GM18873 (cell line): ENCODE results near the gene GJD4.

Experiments
- ATAC-seq: cut with Tn5 transposase; IDR thresholded peaks from one replicate; pipeline ENCODE4 v1.9.1; 2021; ENCODE audit warnings: mild to moderate bottlenecking, moderate library complexity, moderate number of reproducible peaks; ENCODE audit not compliant: unreplicated experiment, low FRiP score

GJD4 gene

GRCh38 chr10:35578618-35578956, 26.6 kb upstream of the GJD4 start:
- no peak for ATAC-seq

GRCh38 chr10:35579116-35579515, 26.0 kb upstream of the GJD4 start:
- no peak for ATAC-seq

- no peak for ATAC-seq
Observed at GRCh38 chr10:35579726-35580422, 25.3 kb upstream of the GJD4 start.

GRCh38 chr10:35580423-35580770, 24.7 kb upstream of the GJD4 start:
- no peak for ATAC-seq

- no peak for ATAC-seq
Observed at GRCh38 chr10:35581655-35582054, 23.5 kb upstream of the GJD4 start.

- ATAC-seq, result no peak
Observed at GRCh38 chr10:35584946-35585345, 20.2 kb upstream of the GJD4 start.

GRCh38 chr10:35585356-35585755, 19.8 kb upstream of the GJD4 start:
- ATAC-seq, result no peak

GRCh38 chr10:35585903-35586535, 19.1 kb upstream of the GJD4 start:
- no peak for ATAC-seq

GRCh38 chr10:35588836-35589235, 16.3 kb upstream of the GJD4 start:
- ATAC-seq, result no peak

- no peak for ATAC-seq
Observed at GRCh38 chr10:35592441-35592840, 12.7 kb upstream of the GJD4 start.

GRCh38 chr10:35594115-35595079, 10.7 kb upstream of the GJD4 start:
- ATAC-seq, result no peak

GRCh38 chr10:35595106-35595505, 10.0 kb upstream of the GJD4 start:
- no peak for ATAC-seq

GRCh38 chr10:35598379-35598778, 6.8 kb upstream of the GJD4 start:
- no peak for ATAC-seq

- no peak for ATAC-seq
Observed at GRCh38 chr10:35600193-35600592, 4.9 kb upstream of the GJD4 start.

GRCh38 chr10:35606430-35606829, 1.3 kb downstream of the GJD4 start:
- ATAC-seq, result no peak

- ATAC-seq, result no peak
Observed at GRCh38 chr10:35607475-35608327, 2.6 kb downstream of the GJD4 start.

GRCh38 chr10:35608328-35608672, 3.2 kb downstream of the GJD4 start:
- ATAC-seq, result no peak

GRCh38 chr10:35611750-35612149, 6.6 kb downstream of the GJD4 start:
- ATAC-seq, result no peak

- no peak for ATAC-seq
Observed at GRCh38 chr10:35612385-35613106, 7.4 kb downstream of the GJD4 start.

GRCh38 chr10:35613107-35613440, 7.9 kb downstream of the GJD4 start:
- no peak for ATAC-seq
